Astrocyte of the spinal cord (primary cell): ENCODE data around the gene DMAC2L.

Experiments used
- DNase-seq: peaks from one replicate; pipeline ENCODE4 v3.0.0; 2011; ENCODE audit warnings: low read depth, low spot score
- H3K4me3 ChIP-seq: 2 replicates; pipeline ENCODE4 v1.5.1; 2011; ENCODE audit warnings: low read depth, mild to moderate bottlenecking, low read length, moderate library complexity
- in situ Hi-C: cut with HindIII; loops from 2 replicates; pipeline ENCODE4 v1.10.0; 2017; ENCODE audit warnings: low sequenced_read_pairs
- TF ChIP-seq, protein P1 (sequence below): IDR thresholded peaks from 2 replicates; pipeline ENCODE4 v1.5.1; 2012; ENCODE audit warnings: low read depth, mild to moderate bottlenecking, low read length, inconsistent platforms

The DMAC2L gene

DNA sequence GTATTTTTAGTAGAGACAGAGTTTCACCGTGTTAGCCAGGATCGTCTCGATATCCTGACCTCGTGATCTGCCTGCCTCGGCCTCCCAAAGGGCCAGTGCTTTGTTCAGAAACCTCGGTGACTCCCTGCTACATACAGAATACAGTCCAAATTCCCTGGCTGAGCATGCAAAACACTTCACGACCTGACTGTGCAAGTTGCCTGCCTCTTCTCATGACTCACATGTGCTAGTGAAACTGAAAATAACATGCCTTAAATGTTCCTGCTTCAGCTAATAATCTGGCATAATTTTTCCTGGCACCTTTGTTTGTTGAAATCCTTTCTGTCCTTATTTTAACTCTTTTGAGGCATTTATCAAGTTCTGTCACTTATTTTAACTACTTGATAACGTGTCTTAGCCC, 8.2 kb downstream of the DMAC2L start:
- H3K4me3 ChIP-seq, result no peak overlapping the region
- in situ Hi-C loops, result no loop called here
- peak; percentile 51 for DNase-seq
- TF ChIP-seq, protein P1, sequence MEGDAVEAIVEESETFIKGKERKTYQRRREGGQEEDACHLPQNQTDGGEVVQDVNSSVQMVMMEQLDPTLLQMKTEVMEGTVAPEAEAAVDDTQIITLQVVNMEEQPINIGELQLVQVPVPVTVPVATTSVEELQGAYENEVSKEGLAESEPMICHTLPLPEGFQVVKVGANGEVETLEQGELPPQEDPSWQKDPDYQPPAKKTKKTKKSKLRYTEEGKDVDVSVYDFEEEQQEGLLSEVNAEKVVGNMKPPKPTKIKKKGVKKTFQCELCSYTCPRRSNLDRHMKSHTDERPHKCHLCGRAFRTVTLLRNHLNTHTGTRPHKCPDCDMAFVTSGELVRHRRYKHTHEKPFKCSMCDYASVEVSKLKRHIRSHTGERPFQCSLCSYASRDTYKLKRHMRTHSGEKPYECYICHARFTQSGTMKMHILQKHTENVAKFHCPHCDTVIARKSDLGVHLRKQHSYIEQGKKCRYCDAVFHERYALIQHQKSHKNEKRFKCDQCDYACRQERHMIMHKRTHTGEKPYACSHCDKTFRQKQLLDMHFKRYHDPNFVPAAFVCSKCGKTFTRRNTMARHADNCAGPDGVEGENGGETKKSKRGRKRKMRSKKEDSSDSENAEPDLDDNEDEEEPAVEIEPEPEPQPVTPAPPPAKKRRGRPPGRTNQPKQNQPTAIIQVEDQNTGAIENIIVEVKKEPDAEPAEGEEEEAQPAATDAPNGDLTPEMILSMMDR, result no peak

DNA sequence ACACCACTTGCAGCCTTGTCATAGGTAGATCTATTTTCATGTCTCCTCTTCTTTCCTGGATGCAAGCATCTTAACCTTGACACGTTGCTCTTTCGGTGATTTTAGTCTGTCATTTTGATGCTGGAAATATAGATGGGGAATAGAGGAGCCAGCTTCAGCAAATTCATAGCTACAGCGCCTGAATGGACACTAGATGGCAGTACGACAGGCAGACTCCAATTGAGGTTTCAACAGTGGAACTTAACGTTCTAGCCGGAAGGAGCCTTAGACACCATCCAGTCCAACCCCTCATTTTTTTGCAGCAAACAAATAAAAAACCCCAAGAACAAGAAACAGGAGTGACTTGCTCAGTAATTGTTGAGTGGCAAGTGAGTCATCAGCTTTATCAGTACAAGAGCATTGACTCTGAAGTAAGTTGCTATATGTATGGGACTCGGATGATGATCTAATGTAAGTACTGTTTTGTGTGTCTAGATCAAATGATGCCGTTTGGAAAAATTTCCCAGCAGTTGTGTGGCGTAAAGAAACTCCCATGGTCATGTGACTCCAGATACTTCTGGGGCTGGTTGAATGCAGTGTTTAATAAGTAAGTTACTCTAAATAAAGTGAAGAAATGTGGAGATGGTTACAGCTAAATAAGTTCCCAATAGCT, 9.0 kb downstream of the DMAC2L start:
- TF ChIP-seq, protein P1, result peak; percentile 91
- H3K4me3 ChIP-seq, result peak overlapping the region; percentile 37
- peak; percentile 95 for DNase-seq
- in situ Hi-C loops, result no loop called here

DNA sequence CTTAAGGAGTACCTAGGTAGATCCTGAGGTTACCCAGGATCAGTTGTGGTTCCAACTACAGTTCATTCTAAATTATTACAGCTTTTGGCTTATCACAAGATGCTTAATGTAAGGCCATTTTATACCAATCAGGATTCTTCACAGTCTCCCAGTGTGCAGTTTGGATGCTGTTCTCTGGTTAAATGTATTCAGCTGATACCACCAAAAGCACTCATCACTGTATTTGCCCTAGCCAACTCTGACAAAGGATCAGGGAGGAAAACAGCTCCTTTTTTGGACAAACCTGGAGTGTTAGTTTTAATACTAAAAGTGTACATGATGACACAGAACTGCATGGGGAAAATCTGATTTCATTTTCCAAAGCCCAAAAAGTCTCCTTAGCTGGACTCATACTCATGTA, 19.5 kb downstream of the DMAC2L start:
- no peak for DNase-seq
- in situ Hi-C loops, result no loop called here
- no peak overlapping the region for H3K4me3 ChIP-seq
- TF ChIP-seq, protein P1, result no peak

DNA sequence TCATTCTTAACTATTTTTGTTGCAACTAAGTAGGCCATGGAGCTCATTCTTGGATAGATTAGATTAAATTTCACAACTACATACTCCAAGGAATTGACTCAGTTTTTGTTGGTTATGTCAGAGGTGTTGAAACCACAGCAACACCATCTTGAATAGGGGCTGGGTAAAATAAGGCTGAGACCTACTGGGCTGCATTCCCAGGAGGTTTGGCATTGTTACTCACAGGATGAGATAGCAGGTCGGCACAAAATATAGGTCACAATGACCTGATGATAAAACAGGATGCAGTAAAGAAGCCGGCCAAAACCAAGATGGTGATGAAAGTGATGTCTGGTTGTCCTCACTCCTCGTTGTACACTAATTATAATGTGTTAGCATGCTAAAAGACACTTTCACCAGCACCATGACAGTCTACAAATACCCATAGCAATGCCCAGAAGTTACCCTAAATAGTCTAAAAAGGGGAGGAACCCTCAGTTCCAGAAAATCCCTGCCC, 20.9 kb downstream of the DMAC2L start:
- peak; percentile 45 for DNase-seq
- TF ChIP-seq, protein P1, result no peak
- in situ Hi-C loops, result no loop called here
- no peak overlapping the region for H3K4me3 ChIP-seq

DNA sequence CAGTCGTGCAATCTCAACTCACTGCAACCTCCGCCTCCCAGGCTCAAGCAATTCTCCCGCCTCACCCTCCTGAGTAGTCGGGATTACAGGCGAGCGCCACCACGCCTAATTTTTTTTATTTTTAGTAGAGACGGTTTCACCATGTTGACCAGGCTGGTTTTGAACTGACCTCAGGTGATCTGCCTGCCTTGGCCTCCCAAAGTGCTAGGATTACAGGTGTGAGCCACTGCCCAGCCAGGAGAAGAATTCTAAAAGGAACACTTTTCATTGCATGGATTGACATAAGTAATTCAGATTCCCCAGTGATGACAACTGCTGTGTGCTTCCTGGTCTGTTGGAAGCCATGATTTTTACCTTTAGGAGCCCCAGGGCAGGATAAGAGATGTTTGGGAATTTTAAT, 22.1 kb downstream of the DMAC2L start:
- no peak for DNase-seq

DNA sequence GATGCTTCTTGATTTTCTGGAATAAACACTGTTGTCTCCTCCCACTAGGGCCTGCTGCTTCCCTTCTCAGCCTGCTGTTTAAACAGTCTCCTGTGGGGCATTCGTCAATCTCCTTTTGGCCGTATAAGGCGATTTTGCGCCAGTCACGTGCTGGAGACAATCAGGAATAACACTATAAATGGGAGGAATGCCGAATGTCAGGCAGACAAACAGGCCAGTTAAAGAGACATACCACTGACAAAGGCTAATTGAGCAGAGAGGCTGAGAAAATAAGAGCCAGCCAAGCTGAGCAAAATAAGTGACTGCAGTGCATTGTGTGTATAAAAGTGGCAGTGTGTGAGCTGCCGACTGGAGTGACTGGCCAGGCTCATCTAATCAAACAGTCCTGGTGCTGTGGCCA, 23.3 kb downstream of the DMAC2L start:
- TF ChIP-seq, protein P1, result no peak
- DNase-seq, result peak; percentile 83
- in situ Hi-C loops, result no loop called here
- H3K4me3 ChIP-seq, result no peak overlapping the region

More for the DNA sequence above, 22.1 kb downstream of the DMAC2L start:
- no peak overlapping the region for H3K4me3 ChIP-seq
- in situ Hi-C loops, result no loop called here
- TF ChIP-seq, protein P1, result no peak
